ENCODE measurements around the gene COL4A2.

DNA sequence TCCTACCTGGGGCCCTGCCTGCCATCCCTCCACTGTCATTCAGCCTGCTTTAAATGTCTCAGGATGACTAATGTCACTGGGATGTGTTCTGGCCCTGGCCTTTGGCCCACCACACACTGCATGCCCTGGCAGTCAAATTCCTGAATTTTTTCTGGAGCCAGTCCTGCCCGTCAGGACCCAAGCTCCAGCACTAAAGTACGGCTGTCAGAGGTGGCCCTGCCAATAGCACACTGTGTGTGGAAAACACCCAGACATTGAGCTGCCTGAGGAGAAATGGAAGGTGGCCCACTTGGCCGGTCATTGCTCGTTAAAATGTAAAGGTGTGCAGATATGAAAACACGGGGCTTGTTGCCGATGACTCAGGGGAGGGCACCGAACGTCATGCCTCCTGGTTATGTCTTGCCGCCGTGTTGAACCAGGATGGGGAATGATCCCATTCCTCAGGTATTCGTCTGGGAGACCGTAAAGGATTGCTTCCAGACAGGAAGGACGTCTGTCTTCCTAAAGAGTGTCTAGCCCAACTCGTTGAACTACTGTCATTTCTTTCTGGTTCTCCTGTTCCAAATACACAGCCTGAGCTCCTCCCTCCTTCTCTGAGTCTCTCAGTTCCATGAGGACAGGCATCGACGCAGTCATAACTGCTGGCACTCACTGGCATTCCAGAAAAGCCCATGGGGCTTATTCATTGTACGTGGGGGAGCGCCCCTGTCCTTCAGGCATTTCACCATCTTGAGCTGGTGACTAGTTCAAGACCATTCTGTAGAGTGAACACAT is 40.6 kb downstream of the COL4A2 start:
- TF ChIP-seq SP1 (IDR thresholded peaks at IDR 0.05) (no peak), TAF1 (conservative IDR thresholded peaks at IDR 0.05) (no peak), GABPA (IDR thresholded peaks at IDR 0.05 in 1 of 2, conservative IDR thresholded peaks at IDR 0.05 in 1 of 2) (no peak), YY1 (IDR thresholded peaks at IDR 0.05) (no peak), HNF4A (conservative IDR thresholded peaks at IDR 0.05) (no peak), JUND (IDR thresholded peaks at IDR 0.05) (no peak)
- TF ChIP-seq, protein P1, sequence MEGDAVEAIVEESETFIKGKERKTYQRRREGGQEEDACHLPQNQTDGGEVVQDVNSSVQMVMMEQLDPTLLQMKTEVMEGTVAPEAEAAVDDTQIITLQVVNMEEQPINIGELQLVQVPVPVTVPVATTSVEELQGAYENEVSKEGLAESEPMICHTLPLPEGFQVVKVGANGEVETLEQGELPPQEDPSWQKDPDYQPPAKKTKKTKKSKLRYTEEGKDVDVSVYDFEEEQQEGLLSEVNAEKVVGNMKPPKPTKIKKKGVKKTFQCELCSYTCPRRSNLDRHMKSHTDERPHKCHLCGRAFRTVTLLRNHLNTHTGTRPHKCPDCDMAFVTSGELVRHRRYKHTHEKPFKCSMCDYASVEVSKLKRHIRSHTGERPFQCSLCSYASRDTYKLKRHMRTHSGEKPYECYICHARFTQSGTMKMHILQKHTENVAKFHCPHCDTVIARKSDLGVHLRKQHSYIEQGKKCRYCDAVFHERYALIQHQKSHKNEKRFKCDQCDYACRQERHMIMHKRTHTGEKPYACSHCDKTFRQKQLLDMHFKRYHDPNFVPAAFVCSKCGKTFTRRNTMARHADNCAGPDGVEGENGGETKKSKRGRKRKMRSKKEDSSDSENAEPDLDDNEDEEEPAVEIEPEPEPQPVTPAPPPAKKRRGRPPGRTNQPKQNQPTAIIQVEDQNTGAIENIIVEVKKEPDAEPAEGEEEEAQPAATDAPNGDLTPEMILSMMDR (IDR thresholded peaks at IDR 0.05; ENCODE audit: low read depth, low read length, missing input control): no peak
- TF ChIP-seq, protein P2, sequence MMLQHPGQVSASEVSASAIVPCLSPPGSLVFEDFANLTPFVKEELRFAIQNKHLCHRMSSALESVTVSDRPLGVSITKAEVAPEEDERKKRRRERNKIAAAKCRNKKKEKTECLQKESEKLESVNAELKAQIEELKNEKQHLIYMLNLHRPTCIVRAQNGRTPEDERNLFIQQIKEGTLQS (IDR thresholded peaks at IDR 0.05): no peak
- TF ChIP-seq, protein P3, sequence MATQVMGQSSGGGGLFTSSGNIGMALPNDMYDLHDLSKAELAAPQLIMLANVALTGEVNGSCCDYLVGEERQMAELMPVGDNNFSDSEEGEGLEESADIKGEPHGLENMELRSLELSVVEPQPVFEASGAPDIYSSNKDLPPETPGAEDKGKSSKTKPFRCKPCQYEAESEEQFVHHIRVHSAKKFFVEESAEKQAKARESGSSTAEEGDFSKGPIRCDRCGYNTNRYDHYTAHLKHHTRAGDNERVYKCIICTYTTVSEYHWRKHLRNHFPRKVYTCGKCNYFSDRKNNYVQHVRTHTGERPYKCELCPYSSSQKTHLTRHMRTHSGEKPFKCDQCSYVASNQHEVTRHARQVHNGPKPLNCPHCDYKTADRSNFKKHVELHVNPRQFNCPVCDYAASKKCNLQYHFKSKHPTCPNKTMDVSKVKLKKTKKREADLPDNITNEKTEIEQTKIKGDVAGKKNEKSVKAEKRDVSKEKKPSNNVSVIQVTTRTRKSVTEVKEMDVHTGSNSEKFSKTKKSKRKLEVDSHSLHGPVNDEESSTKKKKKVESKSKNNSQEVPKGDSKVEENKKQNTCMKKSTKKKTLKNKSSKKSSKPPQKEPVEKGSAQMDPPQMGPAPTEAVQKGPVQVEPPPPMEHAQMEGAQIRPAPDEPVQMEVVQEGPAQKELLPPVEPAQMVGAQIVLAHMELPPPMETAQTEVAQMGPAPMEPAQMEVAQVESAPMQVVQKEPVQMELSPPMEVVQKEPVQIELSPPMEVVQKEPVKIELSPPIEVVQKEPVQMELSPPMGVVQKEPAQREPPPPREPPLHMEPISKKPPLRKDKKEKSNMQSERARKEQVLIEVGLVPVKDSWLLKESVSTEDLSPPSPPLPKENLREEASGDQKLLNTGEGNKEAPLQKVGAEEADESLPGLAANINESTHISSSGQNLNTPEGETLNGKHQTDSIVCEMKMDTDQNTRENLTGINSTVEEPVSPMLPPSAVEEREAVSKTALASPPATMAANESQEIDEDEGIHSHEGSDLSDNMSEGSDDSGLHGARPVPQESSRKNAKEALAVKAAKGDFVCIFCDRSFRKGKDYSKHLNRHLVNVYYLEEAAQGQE (IDR thresholded peaks at IDR 0.05): no peak
- TF ChIP-seq, protein P4, sequence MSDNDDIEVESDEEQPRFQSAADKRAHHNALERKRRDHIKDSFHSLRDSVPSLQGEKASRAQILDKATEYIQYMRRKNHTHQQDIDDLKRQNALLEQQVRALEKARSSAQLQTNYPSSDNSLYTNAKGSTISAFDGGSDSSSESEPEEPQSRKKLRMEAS (IDR thresholded peaks at IDR 0.05): no peak

Measured in liver (tissue), 3 donors.